Astrocyte (in vitro differentiated cells and primary cell): ENCODE results near the gene DHRS3.

Experiments used
- CTCF ChIP-seq: IDR thresholded peaks from 2 replicates; pipeline ENCODE4 v1.5.1; 2011; ENCODE audit warnings: low read depth, mild to moderate bottlenecking, inconsistent platforms, low read length, moderate library complexity; ENCODE audit not compliant: insufficient read depth
- EZH2 ChIP-seq: IDR thresholded peaks from 2 replicates; pipeline ENCODE4 v1.6.1; 2012; ENCODE audit warnings: mild to moderate bottlenecking, low read length, inconsistent platforms; ENCODE audit not compliant: insufficient read depth

DNA sequence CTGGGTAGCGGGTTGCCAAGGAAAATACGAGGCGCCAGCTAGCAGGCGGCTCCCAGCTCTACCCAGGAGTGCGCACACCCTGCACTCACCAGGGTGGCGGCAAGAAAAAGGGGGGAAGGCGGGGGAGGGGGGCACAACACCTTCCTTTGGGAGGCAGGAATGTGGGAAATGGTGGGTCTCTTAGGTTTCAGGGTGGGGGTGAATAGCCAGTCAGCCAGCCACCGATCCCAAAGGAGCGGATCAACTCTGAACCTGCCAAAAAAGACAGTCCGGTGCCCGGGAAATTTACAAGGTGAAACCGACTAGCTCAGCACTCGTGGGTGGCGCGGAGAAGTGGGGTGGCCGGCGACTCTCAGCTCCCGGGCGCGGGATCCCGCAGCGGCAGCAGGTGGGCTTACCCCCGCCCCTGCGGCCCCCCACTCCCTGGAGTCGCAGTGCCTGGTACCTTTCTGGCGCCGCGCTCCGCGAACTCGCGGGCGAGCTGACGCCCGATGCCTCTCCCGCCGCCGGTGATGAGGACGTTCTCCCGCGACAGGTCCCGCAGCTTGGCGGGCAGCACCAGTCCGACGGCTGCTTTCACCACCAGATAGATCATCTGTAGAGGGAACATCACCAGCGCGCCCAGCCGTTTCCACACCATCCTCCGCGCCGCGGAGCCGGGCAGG lies 1.2 kb downstream of the DHRS3 start:
- TF ChIP-seq CTCF (no peak), EZH2 (no peak)
